Measurements from ENCODE around the gene RNASE8. TPM values are rescaled to one million over a fixed set of nuclear protein-coding genes. Genes with fewer than 3 reads are reported as not detected.

The RNASE8 gene
- total and polyA plus RNA-seq, 2 of the 4 experiments (the other 2 are of a cell fraction) = not detected

GRCh38 chr14:21043974-21044618 is 13.5 kb upstream of the RNASE8 start:
- H3K79me1 ChIP-seq (ENCODE audit: low read depth in 1 of 2, low read length in 2 of 2) = no peaks in the 10 kb centered on the region
- no peak overlapping the region for H3K56ac ChIP-seq (ENCODE audit: extremely low read depth, insufficient read depth, low read length)
- no CpG with 5 or more reads among the region's 6 CpGs for WGBS, 2 experiments (ENCODE audit: extremely low coverage in 2 of 2, insufficient read length in 1 of 2)
- ChIA-PET POLR2A (ENCODE audit: unreplicated experiment) (no interaction called here), CTCF (interaction anchor here (1.2 kb wide), 1 partner anchor 29 kb away, joined by 6 read pairs; no protein-coding TSS in a partner anchor)
- H2AK5ac ChIP-seq (ENCODE audit: low read depth, low read length) = no peak overlapping the region
- no peaks in the 10 kb centered on the region for H3K9me1 ChIP-seq (ENCODE audit: insufficient read depth, low read length)
- no peak overlapping the region for H2BK5ac ChIP-seq (ENCODE audit: low read depth, low read length, poor library complexity, severe bottlenecking)
- H3K27me3 ChIP-seq (ENCODE audit: control insufficient read depth, insufficient read depth, low read length) = peaks cover 25% of the 10 kb centered on the region
- no peak overlapping the region for H4K8ac ChIP-seq (ENCODE audit: low read depth in 2 of 2, low read length in 2 of 2)
- no peak overlapping the region for H2BK120ac ChIP-seq (ENCODE audit: low read depth, low read length)
- H3K14ac ChIP-seq (replicated peaks; ENCODE audit: low read depth, low read length) = no peak overlapping the region
- no peak overlapping the region for H3K23ac ChIP-seq (ENCODE audit: low read depth, low read length)
- no peak overlapping the region for H3K4ac ChIP-seq (ENCODE audit: low read depth, low read length)
- no peak overlapping the region for H3K4me2 ChIP-seq (ENCODE audit: low read depth, low read length)
- no peak overlapping the region for H4K91ac ChIP-seq (ENCODE audit: insufficient read depth, low read depth, low read length)
- H4K5ac ChIP-seq (ENCODE audit: low read depth, low read length) = no peak overlapping the region
- in situ Hi-C loops (cut with MboI; ENCODE audit: low sequenced_read_pairs) (no loop called here), intact Hi-C loops (cut with micrococcal nuclease) (no loop called here), dilution Hi-C loops (cut with HindIII; ENCODE audit: low sequenced_read_pairs, unreplicated experiment) (no loop called here)
- H4K20me1 ChIP-seq (ENCODE audit: insufficient read depth, low read length) = no peaks in the 10 kb centered on the region
- H3K9ac ChIP-seq (ENCODE audit: low read depth, low read length) = no peak overlapping the region
- no peak overlapping the region for H2AK9ac ChIP-seq (replicated peaks; ENCODE audit: low read depth, low read length, poor library complexity)
- H3K36me3 ChIP-seq (ENCODE audit: control insufficient read depth, insufficient read depth, low read length) = no peaks in the 10 kb centered on the region
- H2AFZ ChIP-seq (replicated peaks; ENCODE audit: low read length, poor library complexity) = no peak overlapping the region
- no peak overlapping the region for H2BK20ac ChIP-seq (ENCODE audit: low read depth, low read length)
- no peak overlapping the region for H3K4me3 ChIP-seq (ENCODE audit: insufficient read depth, low read depth, low read length)
- TF ChIP-seq CEBPB (IDR thresholded peaks at IDR 0.05; ENCODE audit: low read depth, low read length) = peak; percentile 85
- no peak for TF ChIP-seq CTCF (conservative IDR thresholded peaks at IDR 0.05; ENCODE audit: low read depth, low read length)
- no peak for DNase-seq
- H3K4me1 ChIP-seq (ENCODE audit: control insufficient read depth, insufficient read depth, low read length) = peaks cover 3% of the 10 kb centered on the region
- no peak for ATAC-seq (ENCODE audit: low read depth)
- H3K18ac ChIP-seq (ENCODE audit: low read depth, low read length) = no peak overlapping the region
- no peak overlapping the region for H2BK15ac ChIP-seq (ENCODE audit: low read depth, low read length)
- no peaks in the 10 kb centered on the region for H3K9me3 ChIP-seq (ENCODE audit: control insufficient read depth, insufficient read depth, low read length)
- no TSS peak for BruUV-seq (replicated peaks)
- H3K27ac ChIP-seq (ENCODE audit: insufficient read depth, low read length) = no peak overlapping the region
